ENCODE data around the gene PCMTD2. TPM values are rescaled to one million over a fixed set of nuclear protein-coding genes. Genes with fewer than 3 reads are reported as not detected.

The PCMTD2 gene
- total RNA-seq, 6 experiments from 2014 or later: 15.7 to 21.9 (median 18.1) TPM

GRCh38 chr20:64276817-64277216, 21.3 kb downstream of the PCMTD2 start:
- peaks cover 3% of the 10 kb centered on the region for H3K27me3 Mint-ChIP-seq (ENCODE audit: insufficient read depth)
- no peak for TF ChIP-seq CTCF (IDR thresholded peaks at IDR 0.05)
- H3K27ac Mint-ChIP-seq: no peak overlapping the region
- no peaks in the 10 kb centered on the region for H3K4me1 Mint-ChIP-seq (ENCODE audit: low read depth)
- H3K36me3 Mint-ChIP-seq (ENCODE audit: low read depth): peaks cover 2% of the 10 kb centered on the region; the same call in 1 of the 2 replicates
- no peaks in the 10 kb centered on the region for H3K9me3 Mint-ChIP-seq
- no peak for DNase-seq
- no peak overlapping the region for H3K4me3 Mint-ChIP-seq

- H3K36me3 Mint-ChIP-seq (ENCODE audit: low read depth): no peaks in the 10 kb centered on the region
- no peak overlapping the region for H3K27ac Mint-ChIP-seq
- H3K4me1 Mint-ChIP-seq (ENCODE audit: low read depth): no peaks in the 10 kb centered on the region
- no peaks in the 10 kb centered on the region for H3K9me3 Mint-ChIP-seq
- DNase-seq: no peak
- TF ChIP-seq CTCF (IDR thresholded peaks at IDR 0.05): no peak
- peaks cover 9% of the 10 kb centered on the region for H3K27me3 Mint-ChIP-seq (ENCODE audit: insufficient read depth)
- no peak overlapping the region for H3K4me3 Mint-ChIP-seq
Observed at GRCh38 chr20:64277571-64278316, 22.2 kb downstream of the PCMTD2 start.

- H3K4me1 Mint-ChIP-seq (ENCODE audit: low read depth): no peaks in the 10 kb centered on the region
- no peaks in the 10 kb centered on the region for H3K36me3 Mint-ChIP-seq (ENCODE audit: low read depth)
- H3K9me3 Mint-ChIP-seq: no peaks in the 10 kb centered on the region
- no peak overlapping the region for H3K4me3 Mint-ChIP-seq
- no peak overlapping the region for H3K27ac Mint-ChIP-seq
- no peak for DNase-seq
- peaks cover 9% of the 10 kb centered on the region for H3K27me3 Mint-ChIP-seq (ENCODE audit: insufficient read depth)
- no peak for TF ChIP-seq CTCF (IDR thresholded peaks at IDR 0.05)
Observed at GRCh38 chr20:64278317-64278681, 22.8 kb downstream of the PCMTD2 start.

- TF ChIP-seq CTCF (IDR thresholded peaks at IDR 0.05): no peak
- Mint-ChIP-seq H3K9me3 (peaks cover 5% of the 10 kb centered on the region; the same call in 1 of the 2 replicates), H3K36me3 (ENCODE audit: low read depth) (no peaks in the 10 kb centered on the region), H3K27me3 (ENCODE audit: insufficient read depth) (peaks cover 9% of the 10 kb centered on the region), H3K4me1 (ENCODE audit: low read depth) (no peaks in the 10 kb centered on the region), H3K27ac (no peak overlapping the region), H3K4me3 (no peak overlapping the region)
- no peak for DNase-seq
Observed at GRCh38 chr20:64279826-64280459, 24.4 kb downstream of the PCMTD2 start.

GRCh38 chr20:64280460-64280843, 24.9 kb downstream of the PCMTD2 start:
- TF ChIP-seq CTCF (IDR thresholded peaks at IDR 0.05): no peak
- Mint-ChIP-seq H3K27ac (no peak overlapping the region), H3K9me3 (peaks cover 7% of the 10 kb centered on the region; the same call in 1 of the 2 replicates), H3K4me1 (ENCODE audit: low read depth) (no peaks in the 10 kb centered on the region), H3K27me3 (ENCODE audit: insufficient read depth) (peaks cover 9% of the 10 kb centered on the region), H3K36me3 (ENCODE audit: low read depth) (no peaks in the 10 kb centered on the region), H3K4me3 (no peak overlapping the region)
- DNase-seq: no peak

Data from HFFc6 (cell line).